ENCODE measurements around the gene HLA-E. TPM values are rescaled to one million over a fixed set of nuclear protein-coding genes. Genes with fewer than 3 reads are reported as not detected.
A peak's percentile ranks its signal among the peaks of the same experiment; 100 is the strongest.

Gene HLA-E
- polyA plus RNA-seq, 3 donors: 870 to 944 (median 893) TPM

DNA sequence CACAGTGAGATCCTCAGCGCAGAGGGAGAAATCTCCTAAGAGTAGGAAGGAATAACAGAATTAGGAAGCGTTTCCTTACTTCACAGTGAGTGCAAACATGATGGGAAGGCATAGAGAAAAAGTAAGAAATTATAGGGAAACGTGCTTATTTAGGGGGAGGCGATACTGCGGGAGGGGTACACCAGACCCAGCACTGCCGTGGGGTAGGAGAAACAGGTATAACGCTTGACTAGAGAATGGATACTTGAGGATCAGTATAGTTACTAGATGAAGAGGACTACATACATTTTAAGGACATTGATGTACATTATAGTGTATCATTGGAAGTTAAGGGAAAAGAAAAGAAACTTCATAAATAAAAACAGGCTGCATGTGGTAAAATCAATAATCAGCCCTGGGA is 26.8 kb upstream of the HLA-E start:
- Histone ChIP-seq H3K36me3 (replicated peaks in 1 of 2; ENCODE audit: control insufficient read depth in 1 of 2, insufficient read depth in 2 of 2, low read length in 2 of 2) (no peaks in the 10 kb centered on the region), H3K4me3 (replicated peaks in 1 of 3; ENCODE audit: low read depth in 2 of 3, low read length in 3 of 3) (no peak overlapping the region), H3K9me3 (replicated peaks in 1 of 2; ENCODE audit: control insufficient read depth in 1 of 2, insufficient read depth in 1 of 2, low read length in 2 of 2) (peaks cover 14 to 50% of the 10 kb centered on the region in 2 donors), H3K4me1 (ENCODE audit: control insufficient read depth in 1 of 2, insufficient read depth in 2 of 2, low read length in 2 of 2) (peaks cover 38 to 39% of the 10 kb centered on the region in 2 donors), H3K27ac (ENCODE audit: low read depth in 1 of 2, low read length in 2 of 2) (no peak overlapping the region), H4K20me1 (ENCODE audit: insufficient read depth, low read length) (peaks cover 54% of the 10 kb centered on the region), H3K9ac (ENCODE audit: insufficient read depth, low read length, poor library complexity, severe bottlenecking) (no peak overlapping the region), H3K79me2 (ENCODE audit: insufficient read depth, low read length) (no peaks in the 10 kb centered on the region), H2AFZ (ENCODE audit: insufficient read depth, low read depth, low read length, poor library complexity, severe bottlenecking) (no peak overlapping the region), H3K4me2 (replicated peaks; ENCODE audit: extremely low read depth, low read length, poor library complexity, severe bottlenecking) (no peak overlapping the region), H3K27me3 (ENCODE audit: control insufficient read depth in 2 of 2, insufficient read depth in 2 of 2, low read length in 2 of 2) (peaks cover 86 to 100% of the 10 kb centered on the region in 2 donors)
- Mint-ChIP-seq H3K4me1 (peaks cover 48% of the 10 kb centered on the region), H3K36me3 (peaks cover 17 to 25% of the 10 kb centered on the region in 2 donors), H3K9me3 (peaks cover 14 to 60% (median 49%) of the 10 kb centered on the region in 7 donors), H3K27ac (no peak overlapping the region), H3K4me3 (peak overlapping the region in 1 of 2 donors; percentile 92), H3K27me3 (ENCODE audit: low read depth in 3 of 3) (peaks cover 95 to 100% (median 96%) of the 10 kb centered on the region in 3 donors)
- DNase-seq: no peak
- WGBS (ENCODE audit: insufficient coverage): 55% methylated on average over 5 of the region's 7 CpGs
- TF ChIP-seq, protein P1, sequence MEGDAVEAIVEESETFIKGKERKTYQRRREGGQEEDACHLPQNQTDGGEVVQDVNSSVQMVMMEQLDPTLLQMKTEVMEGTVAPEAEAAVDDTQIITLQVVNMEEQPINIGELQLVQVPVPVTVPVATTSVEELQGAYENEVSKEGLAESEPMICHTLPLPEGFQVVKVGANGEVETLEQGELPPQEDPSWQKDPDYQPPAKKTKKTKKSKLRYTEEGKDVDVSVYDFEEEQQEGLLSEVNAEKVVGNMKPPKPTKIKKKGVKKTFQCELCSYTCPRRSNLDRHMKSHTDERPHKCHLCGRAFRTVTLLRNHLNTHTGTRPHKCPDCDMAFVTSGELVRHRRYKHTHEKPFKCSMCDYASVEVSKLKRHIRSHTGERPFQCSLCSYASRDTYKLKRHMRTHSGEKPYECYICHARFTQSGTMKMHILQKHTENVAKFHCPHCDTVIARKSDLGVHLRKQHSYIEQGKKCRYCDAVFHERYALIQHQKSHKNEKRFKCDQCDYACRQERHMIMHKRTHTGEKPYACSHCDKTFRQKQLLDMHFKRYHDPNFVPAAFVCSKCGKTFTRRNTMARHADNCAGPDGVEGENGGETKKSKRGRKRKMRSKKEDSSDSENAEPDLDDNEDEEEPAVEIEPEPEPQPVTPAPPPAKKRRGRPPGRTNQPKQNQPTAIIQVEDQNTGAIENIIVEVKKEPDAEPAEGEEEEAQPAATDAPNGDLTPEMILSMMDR (IDR thresholded peaks at IDR 0.05): no peak
- intact Hi-C loops (cut with micrococcal nuclease): no loop called here

DNA sequence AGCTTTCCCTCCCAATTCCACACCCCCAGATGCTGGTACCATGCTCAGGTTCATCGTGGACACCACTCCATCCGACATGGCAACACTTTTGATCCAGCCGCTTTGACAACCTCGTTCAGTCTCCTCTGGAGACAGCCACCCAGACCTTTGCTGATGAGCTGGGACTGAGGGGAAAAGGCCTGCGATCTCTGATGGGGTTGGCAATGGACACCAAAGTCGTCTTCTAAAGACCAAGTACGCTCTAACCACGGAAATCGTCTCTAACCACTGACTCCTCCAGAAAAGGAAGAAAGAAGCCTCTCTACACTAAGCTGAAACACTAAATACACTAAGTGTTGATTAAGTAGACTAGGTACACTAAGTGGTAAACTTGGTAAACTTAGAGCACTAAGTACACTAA is 26.1 kb upstream of the HLA-E start:
- Histone ChIP-seq H3K36me3 (replicated peaks in 1 of 2; ENCODE audit: control insufficient read depth in 1 of 2, insufficient read depth in 2 of 2, low read length in 2 of 2) (no peaks in the 10 kb centered on the region), H3K27me3 (ENCODE audit: control insufficient read depth in 2 of 2, insufficient read depth in 2 of 2, low read length in 2 of 2) (peaks cover 85 to 99% of the 10 kb centered on the region in 2 donors), H3K4me3 (replicated peaks in 1 of 3; ENCODE audit: low read depth in 2 of 3, low read length in 3 of 3) (peak overlapping the region in 1 of 3 experiments; percentile 51), H3K79me2 (ENCODE audit: insufficient read depth, low read length) (no peaks in the 10 kb centered on the region), H3K9me3 (replicated peaks in 1 of 2; ENCODE audit: control insufficient read depth in 1 of 2, insufficient read depth in 1 of 2, low read length in 2 of 2) (peaks cover 14 to 43% of the 10 kb centered on the region in 2 donors), H3K9ac (ENCODE audit: insufficient read depth, low read length, poor library complexity, severe bottlenecking) (no peak overlapping the region), H3K27ac (ENCODE audit: low read depth in 1 of 2, low read length in 2 of 2) (no peak overlapping the region), H4K20me1 (ENCODE audit: insufficient read depth, low read length) (peaks cover 54% of the 10 kb centered on the region), H3K4me1 (ENCODE audit: control insufficient read depth in 1 of 2, insufficient read depth in 2 of 2, low read length in 2 of 2) (peaks cover 38 to 39% of the 10 kb centered on the region in 2 donors), H3K4me2 (replicated peaks; ENCODE audit: extremely low read depth, low read length, poor library complexity, severe bottlenecking) (peak overlapping the region; percentile 61), H2AFZ (ENCODE audit: insufficient read depth, low read depth, low read length, poor library complexity, severe bottlenecking) (no peak overlapping the region)
- Mint-ChIP-seq H3K27me3 (ENCODE audit: low read depth in 3 of 3) (peaks cover 94 to 99% (median 95%) of the 10 kb centered on the region in 3 donors), H3K9me3 (peaks cover 14 to 64% (median 49%) of the 10 kb centered on the region in 7 donors), H3K4me1 (peaks cover 48% of the 10 kb centered on the region), H3K27ac (peak overlapping the region in 2 of 7 donors; percentile 55 to 83), H3K36me3 (peaks cover 17 to 27% of the 10 kb centered on the region in 2 donors), H3K4me3 (peak overlapping the region; percentile 12 to 92)
- TF ChIP-seq, protein P1 (IDR thresholded peaks at IDR 0.05): no peak
- WGBS (ENCODE audit: insufficient coverage): no CpG with 5 or more reads among the region's 9 CpGs
- intact Hi-C loops (cut with micrococcal nuclease): no loop called here
- no peak for DNase-seq

Measured in CD14-positive monocyte (primary cell).